ENCODE results near the gene ADGRF3.
"Not testable (repeated sequence)": the region's sequence is repeated elsewhere in the genome, so short reads cannot be mapped to it uniquely, and the experiment has no call there.

ADGRF3 gene

GRCh38 chr2:26276484-26277227 is 69.9 kb downstream of the ADGRF3 start:
- no peak for DNase-seq (ENCODE audit: low read depth)

- no peak for DNase-seq (ENCODE audit: low read depth)
These were observed 72.5 kb downstream of the ADGRF3 start for GRCh38 chr2:26274058-26274613.

GRCh38 chr2:26273501-26273900 is 73.1 kb downstream of the ADGRF3 start:
- DNase-seq (ENCODE audit: low read depth) = no peak

GRCh38 chr2:26270373-26270772 is 76.2 kb downstream of the ADGRF3 start:
- DNase-seq (ENCODE audit: low read depth) = no peak

- no peak for DNase-seq (ENCODE audit: low read depth)
These were observed 76.9 kb downstream of the ADGRF3 start for GRCh38 chr2:26269571-26270158.

GRCh38 chr2:26268670-26269385 is 77.8 kb downstream of the ADGRF3 start:
- not testable (repeated sequence) for DNase-seq (ENCODE audit: low read depth)

- no peak for DNase-seq (ENCODE audit: low read depth)
These were observed 78.4 kb downstream of the ADGRF3 start for GRCh38 chr2:26268213-26268612.

GRCh38 chr2:26258836-26259235 is 87.8 kb downstream of the ADGRF3 start:
- DNase-seq (ENCODE audit: low read depth) = not testable (repeated sequence)
